GM19324 (cell line): ENCODE results near the gene SMARCD1.
A peak's percentile ranks its signal among the peaks of the same experiment; 100 is the strongest.

Experiments
- ATAC-seq: cut with Tn5 transposase; IDR thresholded peaks from one replicate; pipeline ENCODE4 v1.9.1; 2021; ENCODE audit warnings: mild to moderate bottlenecking, moderate library complexity; ENCODE audit not compliant: unreplicated experiment, low FRiP score

Gene SMARCD1

DNA sequence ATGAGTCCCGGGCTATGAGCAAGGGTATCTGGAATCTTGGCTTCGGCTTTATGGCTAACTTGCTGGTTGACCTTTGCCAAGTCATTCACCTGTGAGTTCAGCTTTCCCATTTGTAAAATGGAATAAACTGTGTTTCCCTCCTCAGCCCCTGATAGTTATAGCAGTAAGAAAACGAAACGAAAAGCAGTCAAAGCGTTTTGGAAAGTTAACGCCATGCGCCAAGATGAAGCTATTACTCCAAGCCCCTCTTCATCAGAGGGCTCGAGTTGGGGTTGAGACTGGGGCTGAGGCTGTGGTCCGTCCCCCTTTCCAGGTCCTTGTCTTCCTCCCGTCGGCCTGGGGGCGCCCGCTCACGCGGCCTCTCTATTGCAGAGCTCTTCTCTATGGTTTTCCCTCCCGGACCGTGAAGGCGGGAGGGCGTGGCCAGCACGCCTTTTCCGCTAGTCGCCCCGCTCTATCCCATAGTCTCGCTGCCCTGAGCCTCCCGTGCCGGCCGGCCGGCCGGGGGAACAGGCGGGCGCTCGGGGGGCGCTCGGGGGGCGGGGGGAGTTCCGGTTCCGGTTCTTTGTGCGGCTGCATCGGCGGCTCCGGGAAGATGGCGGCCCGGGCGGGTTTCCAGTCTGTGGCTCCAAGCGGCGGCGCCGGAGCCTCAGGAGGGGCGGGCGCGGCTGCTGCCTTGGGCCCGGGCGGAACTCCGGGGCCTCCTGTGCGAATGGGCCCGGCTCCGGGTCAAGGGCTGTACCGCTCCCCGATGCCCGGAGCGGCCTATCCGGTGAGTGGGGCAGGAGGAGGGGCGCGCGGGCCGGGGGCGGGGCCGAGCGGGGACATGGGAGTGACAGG, at the start of gene SMARCD1:
Gene SMARCD1 (plus strand): TSS at position 568 of the 840 bp plus-strand sequence. CDS start 28 bp downstream, at position 596.
- ATAC-seq: peak; percentile 89

DNA sequence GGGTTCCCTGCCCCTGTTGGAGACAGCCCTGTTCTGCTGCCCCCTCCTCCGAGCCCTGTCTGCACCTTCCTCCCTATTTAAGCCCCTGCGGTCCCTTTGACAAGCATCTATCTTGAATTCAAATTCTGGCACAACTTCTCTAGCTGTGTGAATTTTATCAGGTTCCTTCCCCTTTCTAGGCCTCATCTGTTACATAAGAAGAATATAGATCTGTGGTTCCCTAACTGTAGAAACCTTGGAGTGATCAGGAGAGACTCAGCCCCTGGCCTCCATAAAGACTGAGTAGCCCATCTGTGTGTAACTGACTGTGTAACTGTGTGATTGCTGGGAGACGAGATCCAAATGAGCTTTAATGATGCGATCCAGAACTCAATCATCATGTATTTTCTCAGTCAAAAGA, 46.8 kb upstream of the SMARCD1 start:
- ATAC-seq: no peak

- no peak for ATAC-seq
Measured at GRCh38 chr12:50039151-50039835, 45.8 kb upstream of the SMARCD1 start.

GRCh38 chr12:50040657-50041056, 44.5 kb upstream of the SMARCD1 start:
- ATAC-seq: no peak

DNA sequence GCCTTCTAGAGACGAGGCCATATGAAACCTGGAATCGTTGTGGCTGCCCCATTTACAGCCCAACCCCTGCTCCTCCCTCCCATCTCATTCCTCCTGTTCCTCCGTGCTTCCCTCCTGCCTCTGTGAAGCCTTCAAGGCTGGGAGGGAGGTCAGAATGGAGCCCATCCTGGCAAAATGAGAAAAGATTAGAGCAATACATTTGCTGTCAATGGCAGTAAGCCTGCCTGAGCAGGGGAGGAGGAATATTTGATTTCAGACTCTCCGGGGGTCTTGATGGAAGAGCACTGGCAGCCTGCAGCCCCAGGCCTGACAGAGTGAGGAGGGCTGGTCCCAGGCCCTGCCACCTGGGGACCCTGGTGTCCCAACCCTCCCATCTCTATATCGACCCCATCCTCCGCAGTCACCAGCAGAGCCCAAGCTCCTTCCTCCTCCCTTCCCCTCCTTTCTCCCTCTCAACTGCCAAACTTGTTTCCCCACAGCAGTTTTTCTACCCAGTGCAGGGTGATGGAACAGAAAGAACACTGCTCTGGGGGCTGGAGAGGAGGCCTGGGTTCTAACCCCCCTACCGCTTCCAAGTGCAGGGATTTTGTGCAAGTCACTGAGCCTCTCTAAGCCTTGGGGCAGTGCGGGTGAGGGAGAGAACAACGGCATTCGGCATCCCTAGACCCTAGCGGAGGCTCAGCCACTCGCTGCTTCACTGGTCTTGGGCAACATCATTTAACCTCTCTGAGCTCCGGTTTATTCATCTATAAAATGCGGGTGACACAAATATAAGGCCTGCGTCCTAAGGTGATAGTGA, 43.9 kb upstream of the SMARCD1 start:
- ATAC-seq: no peak

GRCh38 chr12:50041962-50042361, 43.2 kb upstream of the SMARCD1 start:
- ATAC-seq: no peak

DNA sequence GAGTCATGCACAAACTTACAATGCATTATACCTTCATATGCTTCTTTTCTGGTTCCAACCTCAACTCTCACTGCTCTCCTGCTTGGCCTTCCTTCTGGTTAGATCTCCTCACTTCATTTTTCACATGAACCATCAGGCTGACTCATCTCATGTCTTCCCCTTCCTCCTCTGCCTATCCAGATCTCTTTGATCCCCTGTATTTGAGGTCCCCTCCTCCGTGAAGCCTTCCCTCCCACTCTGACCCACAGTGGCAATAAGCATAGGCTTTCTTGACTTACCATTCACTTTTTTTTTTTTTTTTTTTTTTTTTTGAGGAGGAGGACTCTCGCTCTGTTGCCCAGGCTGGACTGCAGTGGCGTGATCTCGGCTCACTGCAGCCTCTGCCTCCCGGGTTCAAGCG, 42.4 kb upstream of the SMARCD1 start:
- ATAC-seq: no peak

DNA sequence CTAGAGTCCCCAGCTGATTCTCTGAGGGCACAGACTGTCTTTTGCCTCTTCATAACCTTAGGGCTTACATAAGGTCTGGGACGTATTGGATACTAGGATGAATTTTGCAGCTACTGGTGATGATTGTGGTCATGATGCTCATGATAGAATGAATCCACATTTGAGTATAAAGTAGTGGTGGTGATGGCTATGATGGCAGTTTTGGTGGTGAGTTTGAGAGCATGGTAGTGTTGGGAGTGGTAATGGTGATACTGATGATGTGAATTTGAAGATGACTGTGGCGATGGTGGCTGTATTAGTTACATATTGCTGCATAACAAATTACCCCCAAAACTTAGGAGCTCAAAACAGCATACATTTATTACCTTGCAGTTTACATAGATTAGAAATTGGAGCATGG, 41.8 kb upstream of the SMARCD1 start:
- ATAC-seq: no peak

- no peak for ATAC-seq
Measured at GRCh38 chr12:50043854-50044253, 41.3 kb upstream of the SMARCD1 start.

GRCh38 chr12:50047693-50048250, 37.4 kb upstream of the SMARCD1 start:
- no peak for ATAC-seq

DNA sequence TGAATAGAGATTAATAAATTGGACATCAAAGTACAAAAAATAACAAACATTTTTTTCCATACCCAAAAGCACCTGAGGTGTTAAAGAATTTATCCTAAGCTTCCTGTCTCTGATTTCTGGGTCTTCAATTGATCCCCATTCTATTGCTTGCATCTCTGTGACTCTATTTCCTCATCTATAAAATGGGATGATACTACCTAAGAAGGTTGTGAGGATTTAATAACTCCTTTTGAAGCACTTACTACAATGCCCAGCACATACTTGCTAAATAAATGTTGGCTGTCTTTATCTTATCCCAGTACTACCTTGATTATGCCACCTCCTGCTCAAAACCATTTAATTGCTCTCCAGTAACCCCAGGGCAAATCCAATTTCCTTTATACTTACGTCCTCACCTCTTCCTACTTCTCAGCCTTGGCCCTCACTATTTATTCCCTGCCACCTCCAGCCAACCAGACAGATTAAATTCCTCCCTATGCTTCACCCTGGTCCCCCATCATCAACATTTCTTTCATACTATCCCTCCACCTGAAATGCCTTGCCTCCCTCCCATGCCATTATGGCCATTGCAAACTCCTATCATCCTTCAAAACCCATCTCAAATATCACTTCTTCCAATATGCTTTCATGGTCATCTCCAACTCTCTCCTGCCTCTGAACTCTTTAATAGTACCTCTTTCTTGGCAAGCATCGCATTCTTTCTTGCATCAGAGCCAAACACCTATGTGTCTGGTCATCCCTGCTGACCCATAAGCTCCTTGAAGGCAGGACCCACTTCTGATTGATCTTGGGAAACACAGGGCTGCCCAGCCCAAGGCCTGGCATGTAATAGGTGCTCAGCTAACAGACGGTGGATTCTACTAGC, 35.7 kb upstream of the SMARCD1 start:
- ATAC-seq: no peak

DNA sequence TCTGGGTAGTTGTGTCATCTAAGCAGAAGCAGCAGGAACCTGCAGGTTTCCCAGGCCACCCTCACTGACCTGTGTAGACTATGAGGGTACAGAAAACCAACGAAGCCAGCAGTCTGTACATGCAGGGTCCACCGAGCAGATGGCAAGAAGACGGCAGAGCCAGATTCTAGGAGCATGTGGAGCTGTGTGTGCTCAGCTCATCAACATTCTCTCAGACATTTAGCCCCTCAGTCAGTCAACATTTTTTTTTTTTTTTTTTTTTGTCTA, 35.1 kb upstream of the SMARCD1 start:
- ATAC-seq: no peak

DNA sequence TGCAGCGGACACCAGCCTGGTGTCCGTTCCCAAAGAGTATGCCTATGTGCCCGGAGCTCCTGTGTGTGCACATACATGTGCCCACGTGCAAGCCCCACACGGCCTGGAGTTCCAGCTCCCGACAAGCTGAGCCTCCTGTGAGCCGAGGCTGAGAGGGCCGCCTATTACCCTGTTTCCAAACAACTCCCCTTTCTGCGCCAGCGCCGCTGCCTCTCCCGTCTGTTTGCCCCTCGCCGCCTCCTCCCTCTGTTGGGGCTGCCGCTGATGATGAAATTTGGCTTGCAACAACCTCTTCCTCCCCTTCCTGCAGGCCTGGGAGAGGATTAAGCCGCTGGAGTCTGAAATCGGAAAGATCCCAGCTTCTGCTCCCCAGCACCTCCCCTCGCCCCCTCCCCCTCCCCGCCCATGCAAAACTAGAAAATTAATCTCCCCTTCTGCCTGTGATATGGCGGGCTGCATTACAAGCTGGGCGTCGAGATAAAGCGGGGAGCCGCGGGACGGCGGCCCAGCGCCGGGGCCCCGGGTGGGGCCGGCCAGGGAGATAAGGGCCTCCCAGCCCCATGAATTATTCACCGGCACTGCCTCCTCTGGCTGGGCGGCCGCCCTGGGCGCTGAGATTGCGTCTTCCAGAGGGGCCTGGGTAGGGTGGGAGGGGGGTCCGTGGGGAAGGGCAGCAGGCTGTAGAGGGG, 34.6 kb upstream of the SMARCD1 start:
- no peak for ATAC-seq

GRCh38 chr12:50051101-50051806, 33.9 kb upstream of the SMARCD1 start:
- ATAC-seq: no peak

GRCh38 chr12:50052544-50052943, 32.6 kb upstream of the SMARCD1 start:
- no peak for ATAC-seq

- no peak for ATAC-seq
Measured at GRCh38 chr12:50052964-50053363, 32.2 kb upstream of the SMARCD1 start.

DNA sequence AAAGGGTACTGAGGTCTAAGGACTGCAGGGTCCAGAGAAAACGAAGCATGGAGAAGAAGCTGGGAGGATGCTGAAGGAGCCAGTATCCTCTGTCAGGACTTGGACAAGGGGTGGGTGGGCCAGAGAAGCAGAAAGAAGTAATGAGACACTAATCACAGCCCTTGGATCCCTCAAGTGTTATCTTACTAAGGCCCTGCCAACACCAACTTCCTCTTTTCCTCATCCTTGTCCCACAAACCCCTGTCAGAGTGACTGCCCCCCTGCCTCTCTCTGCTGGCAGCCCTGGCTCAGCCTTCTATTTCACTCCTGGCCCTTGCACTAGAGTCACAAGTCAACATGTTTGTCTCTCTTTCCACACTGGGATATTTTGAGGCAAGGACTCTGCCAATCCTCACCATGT, 31.6 kb upstream of the SMARCD1 start:
- ATAC-seq: no peak

DNA sequence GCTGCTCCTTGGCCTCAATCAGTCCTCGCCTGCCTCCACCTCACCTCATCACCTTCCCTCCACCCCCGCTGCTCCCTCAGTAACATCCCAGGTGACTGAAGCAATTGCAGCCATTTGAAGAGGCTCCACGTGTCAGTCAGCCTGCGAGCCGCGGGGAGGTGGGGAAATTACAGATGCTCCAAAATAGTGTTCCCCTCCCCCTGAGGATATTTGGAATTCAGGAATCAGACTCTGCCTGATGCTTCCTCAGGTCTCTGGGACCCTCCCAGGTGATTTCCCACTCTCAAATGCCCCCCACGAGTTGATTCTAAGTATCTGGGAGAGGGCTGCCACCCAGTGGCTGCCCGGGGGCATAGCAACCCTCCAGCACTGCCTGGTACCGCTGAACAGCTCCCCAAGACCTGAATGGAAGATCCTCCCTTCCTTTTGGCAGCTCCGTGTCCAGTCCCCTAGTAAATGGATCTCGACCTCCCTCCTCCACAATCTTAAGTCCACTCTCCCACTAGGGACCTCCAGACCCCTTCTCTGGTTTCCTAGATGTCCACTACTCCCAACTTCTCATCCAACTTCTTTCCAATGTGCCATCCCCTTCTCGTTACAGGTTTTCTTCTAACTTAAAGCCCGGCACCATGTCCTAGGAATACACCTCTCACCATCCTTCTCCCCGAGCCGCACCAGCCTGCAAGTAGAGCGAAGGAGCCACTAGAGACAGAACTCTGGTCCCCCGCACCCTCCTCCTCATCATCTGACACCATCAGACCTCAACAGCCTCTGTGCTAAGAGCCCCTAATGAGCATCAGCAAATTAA, 29.1 kb upstream of the SMARCD1 start:
- no peak for ATAC-seq
